Measurements from ENCODE around the gene USP54.
"Not testable (repeated sequence)": the region's sequence is repeated elsewhere in the genome, so short reads cannot be mapped to it uniquely, and the experiment has no call there.

Gene USP54

DNA sequence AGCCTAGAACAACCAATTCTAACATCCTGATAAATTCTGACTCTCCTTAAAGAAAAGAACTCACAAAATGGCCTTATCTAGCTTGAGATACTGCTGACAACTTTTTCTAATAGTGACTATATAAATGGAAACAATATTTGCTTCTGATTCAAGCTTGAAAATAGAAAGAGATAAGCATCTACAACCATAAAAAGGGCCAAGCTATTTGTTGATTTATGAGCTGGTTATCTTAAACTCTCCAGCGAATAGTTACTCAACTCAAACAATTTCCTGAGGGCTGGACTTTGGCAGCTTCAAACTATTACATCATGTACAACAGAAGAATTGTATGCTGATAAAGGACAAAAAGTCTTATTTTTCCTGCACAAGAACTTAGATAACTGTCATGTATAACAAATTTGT is 4.6 kb downstream of the USP54 start:
- DNase-seq, result no peak

- DNase-seq, result no peak
Measured at GRCh38 chr10:73585327-73585726, 5.8 kb downstream of the USP54 start.

GRCh38 chr10:73584737-73585136 is 6.4 kb downstream of the USP54 start:
- no peak for DNase-seq

DNA sequence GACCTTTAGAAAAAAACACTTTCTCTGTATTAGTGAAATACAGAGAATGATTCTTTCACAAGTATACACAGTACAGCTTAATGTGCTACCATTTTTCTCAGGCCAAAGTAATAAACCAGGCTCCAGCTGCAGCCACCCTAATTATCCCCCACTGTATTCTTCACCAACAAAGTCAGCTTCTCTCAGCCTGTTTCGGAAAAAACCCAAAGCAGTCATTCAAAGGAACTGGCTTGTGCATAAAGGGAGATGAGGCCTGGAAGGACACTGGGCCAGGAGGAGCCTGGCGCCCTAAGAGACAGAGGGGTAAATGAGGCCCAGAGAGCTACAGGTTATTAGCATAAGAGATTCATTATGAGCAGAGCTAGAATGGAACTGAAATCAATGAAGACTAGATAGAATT is 9.2 kb downstream of the USP54 start:
- DNase-seq, result no peak

DNA sequence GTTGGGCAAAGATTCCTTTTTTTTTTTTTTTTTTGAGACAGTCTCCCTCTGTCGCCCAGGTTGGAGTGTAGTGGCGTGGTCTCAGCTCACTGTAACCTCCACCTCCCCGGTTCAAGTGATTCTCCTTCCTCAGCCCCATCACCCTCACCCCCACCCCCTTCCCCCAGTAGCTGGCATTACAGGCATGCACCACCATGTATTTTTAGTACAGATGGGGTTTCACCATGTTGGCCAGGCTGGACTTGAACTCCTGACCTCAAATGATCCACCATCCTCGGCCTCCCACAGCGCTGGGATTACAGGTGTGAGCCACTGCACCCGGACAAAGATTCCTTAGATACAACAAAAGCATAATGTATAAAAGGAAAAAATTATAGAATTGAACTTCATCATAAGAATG is 12.2 kb downstream of the USP54 start:
- not testable (repeated sequence) for DNase-seq

- DNase-seq, result no peak
Measured at GRCh38 chr10:73577788-73578187, 13.4 kb downstream of the USP54 start.

DNA sequence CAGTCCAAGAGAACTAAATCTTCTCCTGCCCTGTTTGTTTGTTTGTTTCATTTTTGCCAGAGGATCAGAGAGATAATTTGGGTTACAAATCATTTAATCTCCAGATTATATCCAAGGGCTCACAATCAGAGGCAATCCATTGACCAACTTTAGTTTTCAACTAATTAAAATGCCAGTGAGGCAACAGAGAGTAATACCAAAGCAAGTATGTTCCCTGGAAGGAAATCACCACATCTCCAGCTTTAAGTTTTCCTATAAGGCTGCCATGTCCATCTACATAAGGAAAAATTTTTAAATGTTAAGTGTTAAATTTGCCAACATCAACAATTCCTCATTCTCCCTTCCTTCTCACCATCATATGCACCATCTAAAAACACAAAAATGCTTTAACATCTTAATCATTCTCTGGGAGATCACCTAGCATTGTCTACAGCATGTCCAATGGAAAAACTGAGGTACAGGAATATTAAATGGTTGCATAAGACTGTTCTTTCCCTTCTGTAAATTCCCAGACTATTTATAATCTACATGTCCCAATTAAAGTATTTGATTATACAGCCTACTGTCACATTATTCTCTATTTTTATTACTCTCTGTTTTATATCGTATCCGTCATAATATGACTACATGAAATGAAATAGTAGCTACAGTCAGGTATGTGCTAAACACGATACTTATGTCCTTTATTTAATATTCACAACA is 14.1 kb downstream of the USP54 start:
- DNase-seq, result no peak

DNA sequence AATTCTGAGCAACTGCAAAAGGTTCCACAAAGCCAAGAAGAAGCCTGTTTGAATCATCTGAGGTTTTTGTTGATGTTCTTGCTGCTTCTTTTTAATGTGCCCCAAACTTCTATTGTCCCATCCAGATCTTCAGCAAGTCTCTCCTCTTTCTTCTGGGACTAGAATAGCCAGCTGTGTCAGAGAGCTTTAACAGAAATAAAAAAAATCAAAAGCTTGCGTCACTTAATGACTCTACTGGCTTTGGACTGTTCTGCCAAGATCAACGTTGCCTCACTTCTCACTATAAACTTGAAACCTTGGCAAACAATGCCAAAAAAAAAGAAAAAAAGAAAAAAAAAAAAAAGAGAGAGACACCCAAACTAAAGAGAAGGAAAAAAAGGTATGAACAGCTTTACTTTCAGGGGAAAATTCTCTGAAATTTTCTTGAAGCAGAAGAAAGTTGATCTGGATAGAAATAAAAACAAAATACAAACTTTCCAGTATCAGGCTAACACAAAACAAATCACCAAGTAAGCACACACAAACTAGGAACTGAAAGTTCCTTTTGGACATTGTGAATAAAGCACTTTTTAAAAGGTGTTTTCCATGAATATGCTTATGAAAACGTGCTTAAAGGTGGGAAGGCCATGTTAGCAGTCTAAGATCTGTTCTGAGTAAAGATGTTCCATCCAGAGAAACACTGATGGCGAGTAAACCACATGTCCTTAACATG is 14.8 kb downstream of the USP54 start:
- DNase-seq, result peak; percentile 7

- DNase-seq, result not testable (repeated sequence)
Measured at GRCh38 chr10:73567025-73567424, 24.1 kb downstream of the USP54 start.

- DNase-seq, result no peak
Measured at GRCh38 chr10:73561192-73561591, 29.9 kb downstream of the USP54 start.

DNA sequence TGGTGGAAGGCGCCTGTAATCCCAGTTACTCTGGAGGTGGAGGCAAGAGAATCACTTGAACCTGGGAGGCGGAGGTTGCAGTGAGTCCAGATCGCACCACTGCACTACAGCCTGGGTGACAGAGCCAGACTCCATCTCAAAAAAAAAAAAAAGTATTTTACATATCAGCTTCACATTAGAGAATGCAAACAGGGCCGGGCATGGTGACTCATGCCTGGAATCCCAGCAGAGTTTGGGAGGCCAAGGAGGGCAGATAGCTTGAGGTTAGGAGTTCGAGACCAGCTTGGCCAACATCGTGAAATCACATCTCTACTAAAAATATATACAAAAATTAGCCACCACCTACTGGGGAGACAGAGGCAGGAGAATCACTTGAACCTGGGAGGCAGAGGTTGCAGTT is 31.6 kb downstream of the USP54 start:
- no peak for DNase-seq

- no peak for DNase-seq
Measured at GRCh38 chr10:73556855-73557254, 34.3 kb downstream of the USP54 start.

- no peak for DNase-seq
Measured at GRCh38 chr10:73554721-73555120, 36.4 kb downstream of the USP54 start.

GRCh38 chr10:73553761-73554160 is 37.4 kb downstream of the USP54 start:
- DNase-seq, result no peak

DNA sequence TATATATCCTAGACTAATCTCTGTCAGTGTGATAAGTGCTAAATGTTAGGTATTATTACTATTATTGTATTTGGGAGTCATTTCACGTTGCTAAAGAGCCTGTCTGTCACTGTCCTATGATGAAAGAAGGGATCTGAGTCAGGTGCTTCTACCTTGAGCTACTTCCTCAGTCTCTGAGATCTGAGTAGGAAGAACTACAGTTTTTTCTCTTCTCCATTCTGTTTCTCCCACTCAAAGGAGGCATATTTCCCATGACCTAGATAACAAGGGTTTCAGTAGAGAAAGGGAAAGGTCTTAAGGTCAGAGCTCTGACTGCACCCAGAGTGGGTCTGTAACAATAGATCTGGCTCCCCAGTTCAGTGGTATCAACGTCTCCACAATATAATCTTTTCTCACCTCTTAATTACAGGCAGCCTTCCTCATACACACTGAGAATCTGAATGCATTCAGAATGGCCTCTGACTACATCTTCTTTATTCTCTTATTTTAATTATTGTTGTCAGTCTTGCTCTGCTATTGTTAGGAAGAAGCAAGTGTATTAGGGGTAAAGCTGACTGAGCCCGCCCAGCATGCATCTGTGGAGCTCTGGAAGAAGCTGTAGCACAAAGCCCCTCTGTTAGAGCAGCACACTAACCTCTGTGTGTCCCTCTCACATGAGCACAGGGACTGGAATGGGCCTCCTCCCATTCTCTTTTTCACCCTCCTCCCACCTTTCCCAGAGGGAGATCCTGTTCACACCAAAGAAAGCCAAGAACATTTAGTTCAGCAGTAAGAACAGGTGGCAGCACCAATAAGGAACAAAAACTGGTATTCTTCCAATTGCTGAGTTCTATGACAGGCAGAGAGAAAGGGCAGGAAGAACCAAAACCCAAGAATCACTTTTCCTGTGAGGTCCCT is 38.1 kb downstream of the USP54 start:
- no peak for DNase-seq

- no peak for DNase-seq
Measured at GRCh38 chr10:73551515-73551914, 39.6 kb downstream of the USP54 start.

GRCh38 chr10:73545357-73545756 is 45.8 kb downstream of the USP54 start:
- no peak for DNase-seq

- no peak for DNase-seq
Measured at GRCh38 chr10:73537709-73538108, 53.4 kb downstream of the USP54 start.

GRCh38 chr10:73537288-73537687 is 53.9 kb downstream of the USP54 start:
- DNase-seq, result no peak

DNA sequence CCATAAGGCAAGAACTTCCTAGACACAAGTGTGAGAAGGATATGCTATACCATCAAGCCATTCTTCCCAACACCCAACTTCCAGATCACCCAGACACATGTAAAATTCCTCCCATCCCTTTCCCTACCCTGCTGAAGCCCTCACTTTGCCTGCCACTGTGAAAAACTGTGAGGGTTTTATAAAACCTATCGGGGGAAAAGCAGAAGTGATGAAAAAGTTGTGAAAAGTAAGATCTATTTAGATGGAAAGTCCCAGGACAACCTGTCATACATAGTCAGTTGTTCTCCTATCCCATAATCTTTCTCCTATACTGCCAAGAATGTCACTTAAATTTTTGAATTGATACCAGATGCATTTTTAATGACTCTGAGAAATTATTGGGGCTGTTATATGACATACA is 56.3 kb downstream of the USP54 start:
- DNase-seq, result no peak

GRCh38 chr10:73529089-73529832 is 61.9 kb downstream of the USP54 start:
- peak; percentile 70 for DNase-seq

DNA sequence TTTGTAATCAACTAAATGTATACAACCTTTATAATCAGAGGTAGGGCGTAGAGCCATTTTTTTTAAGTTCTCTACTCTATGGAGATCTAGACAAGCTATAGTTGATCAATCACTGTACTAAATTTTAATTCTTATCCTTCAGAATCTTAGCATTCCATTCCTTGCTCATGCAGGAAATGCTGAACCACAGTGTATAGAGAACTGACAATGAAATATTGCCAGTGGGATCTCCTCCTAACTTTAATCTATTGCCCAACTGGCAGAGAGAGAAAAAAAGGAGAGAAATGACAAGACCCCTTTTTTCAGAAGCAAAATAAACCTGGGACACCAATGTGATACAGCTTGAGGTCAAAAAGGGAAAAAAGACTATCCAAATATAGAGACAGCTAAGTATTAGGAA is 68.9 kb downstream of the USP54 start:
- DNase-seq, result no peak

DNA sequence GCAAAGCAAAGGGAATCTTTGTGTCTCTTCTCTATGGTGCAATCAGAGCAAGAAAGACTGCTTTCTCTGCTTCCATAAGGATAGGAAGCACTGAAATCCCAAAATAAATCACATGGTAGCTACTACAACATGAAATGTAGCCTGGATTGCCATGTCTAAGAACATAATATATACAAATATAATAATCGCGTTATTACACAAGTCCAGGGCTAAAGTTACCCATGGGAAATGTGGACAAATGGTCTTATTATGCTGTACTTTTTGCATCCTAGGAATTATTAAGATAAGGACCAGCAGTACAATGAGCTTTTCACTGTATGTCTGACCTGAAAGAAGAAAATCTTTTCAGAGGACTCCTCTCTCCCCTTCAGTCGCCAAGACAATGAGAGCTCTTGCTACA is 71.8 kb downstream of the USP54 start:
- no peak for DNase-seq
